ENCODE data around the gene LRRK1.

The LRRK1 gene

GRCh38 chr15:100901296-100901695 is 17.9 kb upstream of the LRRK1 start:
- H3K4me3 ChIP-seq = no peak overlapping the region
- H3K9me3 ChIP-seq = no peaks in the 10 kb centered on the region
- no peaks in the 10 kb centered on the region for H3K36me3 ChIP-seq
- H3K4me1 ChIP-seq = peaks cover 0 to 19% (median 7%) of the 10 kb centered on the region in 4 donors
- no peak for TF ChIP-seq CTCF (IDR thresholded peaks at IDR 0.05)
- H3K27ac ChIP-seq = no peak overlapping the region
- peaks cover 0 to 19% of the 10 kb centered on the region in 2 donors for H3K27me3 ChIP-seq
- intact Hi-C loops (cut with DNase I; ENCODE audit: low total_unique reads) = no loop called here
- no peak for DNase-seq

- H3K27ac ChIP-seq = peak overlapping the region; percentile 47 to 63
- peaks cover 0 to 19% (median 7%) of the 10 kb centered on the region in 4 donors for H3K4me1 ChIP-seq
- TF ChIP-seq CTCF (IDR thresholded peaks at IDR 0.05) = no peak
- peak overlapping the region; percentile 36 to 44 for H3K4me3 ChIP-seq
- H3K27me3 ChIP-seq = peaks cover 0 to 19% of the 10 kb centered on the region in 2 donors
- intact Hi-C loops (cut with DNase I; ENCODE audit: low total_unique reads) = no loop called here
- no peaks in the 10 kb centered on the region for H3K9me3 ChIP-seq
- H3K36me3 ChIP-seq = no peaks in the 10 kb centered on the region
- no peak for DNase-seq
These were observed 17.3 kb upstream of the LRRK1 start for GRCh38 chr15:100901702-100902435.

- Histone ChIP-seq H3K4me1 (peaks cover 0 to 19% (median 7%) of the 10 kb centered on the region in 4 donors), H3K4me3 (peak overlapping the region; percentile 36 to 44), H3K9me3 (no peaks in the 10 kb centered on the region), H3K27ac (peak overlapping the region; percentile 47 to 63), H3K36me3 (no peaks in the 10 kb centered on the region), H3K27me3 (peaks cover 0 to 17% of the 10 kb centered on the region in 2 donors)
- TF ChIP-seq CTCF (IDR thresholded peaks at IDR 0.05) = no peak
- peak in 1 of 2 donors; percentile 69 for DNase-seq
- intact Hi-C loops (cut with DNase I; ENCODE audit: low total_unique reads) = no loop called here
These were observed 16.6 kb upstream of the LRRK1 start for GRCh38 chr15:100902436-100903167.

- H3K36me3 ChIP-seq = peaks cover 0 to under 1% (median 0%) of the 10 kb centered on the region in 3 donors
- peaks cover 0 to 13% of the 10 kb centered on the region in 2 donors for H3K27me3 ChIP-seq
- H3K4me1 ChIP-seq = peaks cover 0 to 19% (median 7%) of the 10 kb centered on the region in 4 donors
- peak overlapping the region in 1 of 2 donors; percentile 63 for H3K27ac ChIP-seq
- intact Hi-C loops (cut with DNase I; ENCODE audit: low total_unique reads) = no loop called here
- no peak overlapping the region for H3K4me3 ChIP-seq
- TF ChIP-seq CTCF (IDR thresholded peaks at IDR 0.05) = no peak
- DNase-seq = no peak
- no peaks in the 10 kb centered on the region for H3K9me3 ChIP-seq
These were observed 16.0 kb upstream of the LRRK1 start for GRCh38 chr15:100903168-100903554.

- Histone ChIP-seq H3K36me3 (peaks cover 0 to 24% (median 0%) of the 10 kb centered on the region in 3 donors), H3K4me1 (peaks cover 0 to 19% (median 7%) of the 10 kb centered on the region in 4 donors), H3K27me3 (peaks cover 0 to 2% of the 10 kb centered on the region in 2 donors), H3K4me3 (no peak overlapping the region), H3K9me3 (no peaks in the 10 kb centered on the region), H3K27ac (no peak overlapping the region)
- no peak for TF ChIP-seq CTCF (IDR thresholded peaks at IDR 0.05)
- intact Hi-C loops (cut with DNase I; ENCODE audit: low total_unique reads) = no loop called here
- DNase-seq = no peak
These were observed 13.3 kb upstream of the LRRK1 start for GRCh38 chr15:100905850-100906249.

Measured in tibial artery (tissue), 4 donors.